HG03025 (cell line): ENCODE data around the gene FOXO3.

ENCODE experiments used
- ATAC-seq: cut with Tn5 transposase; IDR thresholded peaks from one replicate; pipeline ENCODE4 v1.9.1; 2021; ENCODE audit warnings: mild to moderate bottlenecking, moderate library complexity; ENCODE audit not compliant: unreplicated experiment, low FRiP score

FOXO3 gene

DNA sequence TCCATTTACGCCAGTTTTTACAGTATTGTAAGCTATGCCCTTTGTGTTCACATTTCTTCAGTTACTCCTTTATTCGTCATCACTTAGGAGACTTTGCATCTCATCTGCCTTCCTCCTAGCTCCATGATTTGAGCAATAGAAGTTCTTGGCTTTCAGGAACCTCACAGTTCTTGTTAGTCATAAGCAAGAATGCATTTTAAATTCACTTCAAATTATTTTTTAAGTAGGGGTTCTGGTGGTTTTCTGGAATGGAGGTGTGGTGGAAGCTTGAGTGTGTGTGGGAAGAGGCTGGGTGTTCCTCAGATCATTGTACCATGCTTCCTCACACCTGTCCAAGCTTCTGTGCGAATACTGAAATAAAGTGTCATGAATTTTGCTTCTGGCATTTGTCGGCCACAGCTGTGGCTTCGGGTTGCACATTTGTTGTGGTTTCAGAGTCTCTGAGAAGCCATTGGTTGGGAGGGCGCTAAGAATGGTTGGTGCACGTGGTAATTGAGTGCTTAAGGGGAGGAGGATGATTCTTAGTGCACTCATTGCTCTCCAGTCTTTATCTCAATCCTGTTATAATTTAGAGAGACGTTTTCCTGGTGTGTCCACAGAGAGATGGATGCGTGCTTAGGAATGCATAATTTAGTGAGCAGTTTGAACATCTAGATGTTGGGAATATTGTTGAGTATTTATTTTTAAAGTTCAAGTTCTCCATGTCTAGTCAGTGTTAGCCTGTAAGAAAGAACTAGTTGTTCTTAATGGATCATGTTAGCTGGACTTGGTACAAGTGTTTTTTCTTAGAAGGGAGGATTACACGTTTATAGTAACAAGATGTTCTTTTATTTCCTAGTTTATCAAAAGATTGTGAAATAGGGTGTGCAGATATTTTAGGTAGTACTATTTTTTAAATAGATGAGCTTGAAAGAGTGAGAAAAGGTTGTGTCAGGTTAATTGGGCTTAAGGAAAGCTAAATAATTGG, 31.9 kb downstream of the FOXO3 start:
- ATAC-seq: peak; percentile 76

DNA sequence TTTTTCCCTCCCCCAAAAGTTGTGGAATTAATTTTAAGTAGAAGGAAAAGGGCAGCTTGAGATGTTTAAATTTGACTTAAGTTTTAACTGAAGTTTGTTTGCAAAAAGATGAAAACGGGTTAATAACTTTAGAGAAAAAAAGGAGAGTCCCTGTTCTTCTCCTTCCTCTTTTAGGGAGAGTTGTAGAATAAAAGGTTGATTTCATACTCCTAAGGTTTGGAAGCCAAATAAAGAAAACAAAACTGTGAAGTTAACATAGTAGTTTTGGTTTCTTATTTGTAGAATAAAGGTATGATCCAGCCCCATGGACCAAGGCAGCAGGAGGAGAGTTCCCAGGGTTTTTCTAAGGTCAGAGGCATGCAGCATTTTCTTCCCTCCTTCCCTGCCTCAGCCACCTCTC, 33.4 kb downstream of the FOXO3 start:
- no peak for ATAC-seq

DNA sequence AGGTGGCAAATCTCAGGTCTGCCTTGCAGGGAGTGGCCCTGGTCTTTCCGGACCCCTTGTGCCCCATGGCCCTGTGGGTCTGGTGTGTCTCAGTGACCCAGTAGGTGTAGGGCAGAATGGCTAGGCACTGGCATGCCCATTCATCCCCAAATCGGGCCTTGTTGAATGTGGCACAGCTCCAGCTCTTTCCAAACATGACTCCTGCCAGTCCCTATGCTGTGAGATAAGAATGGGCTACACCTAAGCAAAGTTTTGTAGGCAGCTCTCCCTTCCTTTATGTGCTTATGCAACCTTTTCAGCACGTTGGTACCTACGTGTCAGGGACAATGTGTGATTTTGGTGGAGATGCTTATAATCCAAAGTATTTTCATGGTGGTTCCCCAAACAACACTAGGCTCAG, 33.9 kb downstream of the FOXO3 start:
- ATAC-seq: no peak

DNA sequence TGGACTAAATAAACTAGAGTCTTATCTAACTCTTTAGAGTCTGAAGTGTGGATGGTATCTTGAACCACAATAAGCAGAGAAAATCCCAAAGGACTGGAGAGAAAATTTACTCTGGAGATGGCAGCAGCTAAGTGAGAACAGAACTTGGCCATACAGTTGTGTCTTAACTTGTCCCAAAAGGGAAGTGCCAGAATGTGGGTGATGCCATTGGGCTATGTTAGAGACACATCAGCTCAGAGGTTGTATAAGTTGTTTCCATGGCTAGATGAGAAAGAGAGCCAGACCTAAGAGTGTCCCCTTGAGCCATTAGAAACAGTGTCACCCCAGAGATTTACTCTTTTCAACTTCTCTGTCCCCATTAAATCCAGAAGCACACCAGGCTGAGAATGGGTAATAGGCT, 36.2 kb downstream of the FOXO3 start:
- no peak for ATAC-seq

DNA sequence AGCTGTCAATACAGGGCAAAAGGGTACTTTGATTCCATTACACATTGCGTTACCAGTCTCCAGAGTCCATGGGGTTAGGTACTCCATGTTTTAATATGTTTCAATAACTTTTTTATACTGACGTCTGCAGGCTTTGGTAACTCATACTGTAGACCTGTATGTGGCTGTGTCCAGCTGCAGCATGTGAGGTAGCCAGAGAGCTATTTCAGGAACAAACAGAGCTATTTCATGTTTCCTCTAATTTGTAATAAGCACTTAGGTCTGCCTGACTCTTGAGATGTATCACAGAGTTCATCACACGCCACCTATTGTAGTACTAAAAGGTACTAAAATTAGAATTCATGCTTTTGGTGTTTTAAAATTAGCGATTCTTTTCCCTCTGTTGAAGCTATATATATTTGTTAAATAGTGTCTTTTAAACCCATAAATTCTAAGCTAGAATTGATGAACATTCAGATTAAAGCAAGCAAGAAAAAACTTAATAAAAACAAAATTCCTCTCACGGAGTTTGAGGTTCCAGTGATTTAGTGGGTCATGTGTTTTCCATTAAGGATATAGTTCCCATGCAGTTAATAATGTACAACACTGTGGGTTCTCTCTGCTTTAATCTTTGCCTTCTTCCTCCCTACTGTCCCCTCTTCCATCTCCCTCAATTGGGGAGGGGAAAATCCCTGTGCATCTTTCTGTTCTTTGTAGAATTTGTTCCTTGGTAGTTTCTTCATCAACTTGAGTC, 37.0 kb downstream of the FOXO3 start:
- ATAC-seq: no peak

DNA sequence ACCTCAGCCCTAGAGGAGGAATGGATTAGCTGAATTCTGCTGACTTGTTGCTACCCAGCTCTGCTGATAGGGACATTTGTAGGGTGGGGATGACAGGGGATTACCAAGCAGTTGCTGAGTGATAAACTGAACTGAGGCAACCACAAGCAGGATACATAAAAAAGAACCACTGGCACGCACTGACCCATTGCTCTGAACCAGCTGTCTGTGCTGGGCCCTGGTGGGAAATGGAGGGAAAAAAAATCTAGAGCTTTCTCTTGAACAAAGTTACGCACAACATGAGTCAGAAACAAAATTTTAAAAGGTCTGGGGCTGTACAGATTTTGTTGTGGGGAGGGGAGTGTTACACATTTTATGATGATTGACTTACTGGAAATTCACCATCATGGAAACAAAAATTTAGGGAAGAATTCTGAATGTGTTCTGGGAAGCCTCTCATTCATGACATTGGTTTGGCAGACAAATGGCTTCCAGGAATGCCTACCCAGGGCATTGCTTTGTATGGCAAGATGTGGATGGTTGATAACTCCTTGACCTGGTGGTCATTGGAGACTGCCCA, 37.7 kb downstream of the FOXO3 start:
- peak; percentile 83 for ATAC-seq

DNA sequence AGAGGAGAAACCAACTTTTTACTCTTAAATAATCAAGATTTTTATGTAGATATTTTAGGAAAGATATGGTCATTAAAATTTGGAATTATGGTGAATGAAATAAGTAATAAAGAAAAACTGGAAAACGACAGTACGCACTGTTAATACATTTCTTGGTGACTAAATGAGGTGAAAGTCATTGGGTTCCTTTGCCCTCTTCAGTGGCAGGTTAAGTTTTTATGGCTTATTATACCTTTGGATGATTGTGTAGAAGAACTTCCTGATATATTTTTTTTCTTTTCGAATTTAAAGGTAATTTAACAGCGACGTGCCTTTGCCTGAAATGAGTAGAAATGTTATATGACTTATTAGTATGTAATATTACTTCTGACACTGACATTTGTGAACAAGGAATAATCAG, 43.4 kb downstream of the FOXO3 start:
- ATAC-seq: no peak

DNA sequence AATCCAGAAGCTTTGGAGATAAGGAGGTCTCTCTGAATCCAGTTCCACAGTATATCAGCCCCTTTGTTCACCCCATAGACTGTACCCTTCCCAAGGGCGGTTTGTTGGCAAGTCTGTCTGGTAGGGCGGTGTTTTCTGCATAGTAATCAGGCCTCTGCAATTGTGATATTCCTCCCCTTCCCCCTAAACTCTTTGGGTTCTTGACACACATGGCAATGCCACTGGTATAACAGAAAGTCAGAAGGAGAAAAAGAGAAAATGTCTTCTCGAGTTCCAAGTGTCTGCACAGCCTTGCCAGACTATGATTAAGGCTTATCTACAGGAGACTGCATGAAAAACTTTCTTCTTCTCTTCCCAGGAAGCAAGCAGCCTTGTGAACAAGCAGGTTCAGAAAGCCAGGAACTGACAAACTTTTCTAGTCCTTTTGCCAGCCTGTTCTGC, 45.6 kb downstream of the FOXO3 start:
- ATAC-seq: no peak

DNA sequence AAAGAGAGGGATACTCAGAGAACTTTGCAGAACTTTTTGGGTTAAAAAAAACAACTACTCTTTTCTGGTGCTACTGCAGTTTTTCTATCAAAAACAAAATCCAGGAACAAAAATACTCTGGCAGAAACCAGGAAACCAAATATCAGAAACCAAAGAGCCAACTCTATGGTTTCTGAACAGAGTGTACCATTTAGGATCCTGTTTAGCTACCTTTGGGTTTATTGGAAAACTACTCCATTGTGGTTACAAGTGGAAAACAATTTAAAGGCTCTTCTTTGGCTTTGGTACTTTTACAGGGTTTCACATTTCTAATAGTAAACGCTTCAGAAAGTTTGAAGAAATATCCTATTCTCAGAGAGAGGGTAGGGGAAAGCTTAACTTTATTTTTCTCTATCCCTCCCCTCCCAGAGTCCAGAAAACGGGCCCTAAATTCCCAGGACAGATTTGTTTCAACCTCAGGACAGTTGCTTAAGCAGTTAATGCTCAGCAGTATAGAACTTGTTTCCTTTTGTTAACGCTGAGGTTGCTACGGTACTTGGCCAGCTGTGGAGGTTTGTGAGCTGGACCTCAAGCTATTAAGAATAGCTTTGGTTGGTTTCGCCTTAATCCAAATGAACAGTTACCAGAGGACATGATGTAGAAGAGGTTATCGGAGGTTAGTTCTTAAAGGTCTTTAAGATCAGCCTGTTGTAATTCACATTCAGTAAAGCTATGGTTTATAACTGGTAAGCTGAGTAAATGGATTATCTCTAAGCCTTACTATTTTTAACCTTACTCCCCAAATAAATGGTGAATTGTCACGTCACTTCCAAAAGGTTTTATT, 47.9 kb downstream of the FOXO3 start:
- ATAC-seq: no peak

DNA sequence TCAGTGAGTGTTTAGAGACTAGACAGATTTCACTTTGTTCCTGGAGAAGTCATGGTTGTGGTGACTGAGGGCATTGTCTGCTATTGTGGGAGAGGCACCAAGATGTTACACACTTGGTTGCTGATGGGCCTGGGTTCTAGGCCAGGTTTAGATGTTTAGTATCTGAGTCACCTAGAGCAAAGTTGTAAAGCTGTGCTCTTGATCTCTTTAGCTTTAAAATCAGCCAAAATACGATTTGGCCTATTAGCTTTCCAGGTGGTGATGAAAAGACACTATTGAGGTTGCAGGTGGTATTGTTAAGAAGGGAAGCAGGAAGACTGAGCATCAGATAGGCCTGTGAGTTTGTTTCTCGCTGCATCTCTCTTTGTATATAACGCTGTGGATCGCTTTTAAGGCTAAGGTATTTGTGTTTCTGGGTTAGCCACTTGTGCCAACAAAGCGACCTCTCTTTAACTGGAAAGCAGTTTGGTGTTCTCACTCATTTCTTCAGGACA, 48.6 kb downstream of the FOXO3 start:
- no peak for ATAC-seq

DNA sequence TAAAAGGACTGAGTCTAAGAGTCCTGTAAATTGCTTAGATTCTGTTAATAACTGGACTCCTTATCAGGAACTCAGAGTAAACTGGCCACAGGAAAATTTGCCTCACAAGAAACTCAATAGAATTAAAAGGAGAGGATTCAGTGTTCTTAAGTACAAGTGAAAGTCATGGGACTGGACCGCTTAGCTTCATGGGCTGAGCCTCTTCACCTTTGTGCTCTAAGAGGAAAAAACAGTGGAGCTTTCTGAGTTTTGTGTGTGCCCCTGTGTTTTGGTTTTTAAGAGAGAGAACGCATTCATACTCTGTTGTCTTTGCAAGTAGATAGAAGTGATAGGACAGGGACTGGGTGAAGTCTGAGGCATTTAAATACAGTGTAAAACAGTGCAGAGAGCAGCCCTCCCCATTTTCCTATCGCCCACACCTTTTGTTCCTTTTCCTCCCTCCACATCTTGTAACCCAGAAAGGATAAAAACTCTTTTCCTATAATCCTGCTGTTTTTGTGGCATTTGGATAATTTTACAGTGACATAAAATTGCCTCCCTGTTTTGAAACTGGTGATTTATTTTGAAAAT, 49.6 kb downstream of the FOXO3 start:
- ATAC-seq: no peak

DNA sequence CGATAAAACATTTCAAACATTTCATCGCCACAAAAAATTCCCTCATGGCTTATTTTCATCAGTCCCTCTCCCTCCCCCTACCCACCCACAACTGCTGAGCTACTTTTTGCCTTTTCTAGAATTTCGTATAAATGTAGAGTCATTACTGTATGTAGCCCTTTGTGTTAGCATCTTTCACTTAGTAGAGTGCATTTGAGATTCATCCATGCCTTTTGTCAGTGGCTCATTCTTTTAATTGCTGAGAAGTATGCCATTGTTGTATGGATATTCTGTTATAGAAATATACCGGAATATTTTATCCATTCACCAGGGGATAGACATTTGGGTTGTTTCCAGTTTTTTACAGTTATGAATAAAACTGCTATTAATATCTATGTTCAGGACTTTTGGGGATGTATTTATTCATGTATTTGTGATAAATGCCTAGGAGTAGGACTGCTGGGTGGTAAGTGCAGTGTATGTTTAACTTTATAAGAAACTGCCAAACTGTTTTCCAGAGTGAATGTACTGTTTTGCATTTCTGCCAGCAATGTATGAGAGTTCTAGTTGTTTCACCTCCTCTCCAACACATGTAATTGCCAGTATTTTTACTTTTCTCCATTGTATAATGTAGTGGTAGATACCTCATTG, 50.4 kb downstream of the FOXO3 start:
- no peak for ATAC-seq

DNA sequence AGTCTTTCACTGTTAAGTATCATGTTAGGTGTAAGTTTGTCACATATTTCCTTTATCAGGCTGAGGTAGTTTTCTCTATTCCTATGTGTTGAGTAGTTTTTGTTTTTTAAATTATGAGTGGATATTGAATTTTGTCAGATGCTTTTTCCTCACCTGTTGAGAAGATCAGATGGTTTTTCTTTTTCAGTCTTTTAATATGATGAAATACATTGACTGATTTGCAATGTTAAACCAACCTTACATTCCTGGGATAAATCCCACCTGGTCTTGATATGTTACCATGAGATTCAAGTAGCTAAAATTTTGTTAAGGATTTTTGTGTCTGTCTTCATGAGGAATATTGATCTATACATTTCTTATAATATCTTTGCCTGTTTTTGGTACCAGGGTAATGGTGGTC, 52.1 kb downstream of the FOXO3 start:
- no peak for ATAC-seq

DNA sequence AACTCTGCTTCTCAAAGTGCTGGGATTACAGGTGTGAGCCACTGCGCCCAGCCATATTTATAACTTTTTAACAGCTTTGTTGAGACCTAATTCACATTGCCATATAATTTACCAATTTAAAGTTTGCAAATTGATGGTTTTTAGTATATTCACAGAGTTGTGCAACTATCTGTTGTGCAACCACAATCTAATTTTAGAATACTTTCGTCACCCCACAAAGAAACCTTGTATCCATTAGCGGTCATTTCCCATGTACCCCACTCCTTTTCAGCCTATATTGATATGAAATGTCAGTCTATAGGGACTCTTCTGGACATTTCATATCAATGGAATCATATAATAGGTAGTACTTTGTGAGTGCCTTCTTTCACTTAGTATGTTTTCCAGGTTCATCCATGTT, 55.8 kb downstream of the FOXO3 start:
- no peak for ATAC-seq

DNA sequence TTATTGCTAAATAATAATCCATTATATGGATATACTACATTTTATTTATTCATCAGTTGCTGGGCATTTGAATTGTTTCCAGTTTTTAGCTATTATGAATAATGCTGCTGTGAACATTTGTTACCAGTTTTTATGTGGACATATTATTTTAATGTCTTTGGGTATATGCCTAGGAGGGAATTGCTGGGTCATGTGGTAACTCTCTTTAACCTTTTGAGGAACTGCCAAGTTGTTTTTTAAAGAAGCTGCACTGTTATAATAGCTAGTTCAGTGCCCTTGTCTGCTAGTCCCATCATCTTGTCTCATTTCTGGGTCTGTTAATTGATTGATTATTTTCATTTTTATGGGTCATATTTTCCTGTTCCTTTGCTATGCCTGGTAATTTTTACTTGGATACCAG, 56.3 kb downstream of the FOXO3 start:
- ATAC-seq: no peak

DNA sequence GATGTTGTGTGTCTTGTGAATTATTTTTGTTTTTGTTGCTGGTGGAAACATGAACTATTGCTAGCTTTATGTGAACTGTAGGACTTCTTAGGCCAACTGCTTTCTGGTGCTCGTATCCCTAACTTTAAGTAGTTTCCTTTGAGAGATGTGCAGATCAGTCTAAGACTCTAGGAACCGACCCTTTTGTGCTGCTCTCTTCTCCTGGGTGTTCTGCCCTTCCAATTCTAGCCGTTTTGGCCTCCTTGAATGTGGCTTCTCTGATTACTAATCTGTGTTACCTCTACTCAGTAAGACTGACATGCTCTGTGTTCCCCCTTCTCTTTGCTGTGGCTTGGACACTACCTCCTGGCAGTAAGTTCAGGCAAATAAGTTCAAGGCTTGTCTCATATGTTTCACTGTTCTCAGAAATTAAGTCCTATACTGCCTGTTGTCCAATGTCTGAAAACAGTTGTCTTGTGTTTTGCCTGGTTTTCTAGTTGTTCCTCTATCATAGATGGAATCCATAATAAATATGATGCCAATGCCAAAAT, 58.0 kb downstream of the FOXO3 start:
- no peak for ATAC-seq

DNA sequence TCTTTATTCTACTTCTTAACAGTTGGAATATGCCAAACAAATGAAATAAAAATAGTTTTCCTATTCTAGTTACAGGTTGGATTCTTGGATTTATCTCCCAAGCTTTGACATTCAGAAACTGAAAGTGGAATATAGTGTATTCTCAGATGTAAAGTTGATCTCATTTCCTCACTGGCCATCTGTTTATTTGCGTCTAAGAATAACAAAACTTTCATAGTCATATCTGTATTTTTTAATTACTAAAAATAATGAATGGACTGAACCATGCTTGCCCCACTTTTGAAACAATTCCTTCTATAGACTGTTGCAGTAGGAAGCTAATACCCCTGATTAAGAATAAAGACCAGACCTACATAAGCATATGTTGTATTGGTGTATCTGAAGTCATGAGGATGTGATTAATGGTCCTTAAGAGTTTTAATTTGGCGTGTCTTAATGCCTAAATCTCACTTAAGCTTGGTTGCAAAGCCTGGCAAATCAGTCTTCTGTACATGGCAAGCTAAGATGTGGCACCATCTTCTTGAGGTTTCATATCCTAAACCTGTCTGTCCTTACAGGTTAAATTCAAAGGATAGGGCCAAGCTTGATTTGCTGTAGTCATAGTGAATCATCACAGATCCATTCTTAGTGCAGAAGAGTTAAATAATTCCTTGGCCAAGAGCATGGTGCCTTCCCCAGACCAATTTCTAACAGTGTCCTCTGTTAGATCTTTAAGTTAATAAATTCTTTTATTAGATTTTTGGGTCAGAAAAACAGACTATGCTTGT, 58.9 kb downstream of the FOXO3 start:
- no peak for ATAC-seq

DNA sequence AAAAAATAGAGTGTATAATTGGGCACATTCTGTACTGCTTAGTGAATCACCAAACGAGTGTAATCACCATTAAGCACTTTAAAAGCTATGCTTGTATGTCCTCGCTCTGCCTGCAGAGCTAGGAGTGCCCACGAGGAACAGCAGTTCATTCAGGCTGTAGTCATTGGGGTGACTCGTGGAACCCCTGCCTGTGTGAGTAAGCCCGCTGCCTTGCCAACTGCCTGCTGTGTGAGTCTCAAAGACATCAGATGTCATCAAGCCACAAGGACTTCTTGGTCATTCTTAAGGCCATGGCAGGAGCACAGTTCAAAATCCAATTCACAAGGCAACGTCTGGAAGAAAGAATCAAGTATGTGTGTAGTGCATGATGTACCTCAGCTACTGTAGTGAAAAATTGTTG, 60.4 kb downstream of the FOXO3 start:
- ATAC-seq: no peak
